GM19324 (cell line): Measurements from ENCODE around the gene FRMD4A.
"Not testable (repeated sequence)": the region's sequence is repeated elsewhere in the genome, so short reads cannot be mapped to it uniquely, and the experiment has no call there.

ENCODE experiments used
- ATAC-seq: cut with Tn5 transposase; IDR thresholded peaks from one replicate; pipeline ENCODE4 v1.9.1; 2021; ENCODE audit warnings: mild to moderate bottlenecking, moderate library complexity; ENCODE audit not compliant: unreplicated experiment, low FRiP score

FRMD4A gene

GRCh38 chr10:13869295-13869664 lies 461.4 kb downstream of the FRMD4A start:
- no peak for ATAC-seq

- ATAC-seq: no peak
Measured at GRCh38 chr10:13868528-13869294, 462.0 kb downstream of the FRMD4A start.

GRCh38 chr10:13867822-13868221 lies 462.9 kb downstream of the FRMD4A start:
- ATAC-seq: no peak

- ATAC-seq: no peak
Measured at GRCh38 chr10:13865758-13866491, 464.8 kb downstream of the FRMD4A start.

- not testable (repeated sequence) for ATAC-seq
Measured at GRCh38 chr10:13865220-13865619, 465.5 kb downstream of the FRMD4A start.

GRCh38 chr10:13862546-13863233 lies 468.0 kb downstream of the FRMD4A start:
- ATAC-seq: no peak

- no peak for ATAC-seq
Measured at GRCh38 chr10:13860886-13861285, 469.8 kb downstream of the FRMD4A start.

GRCh38 chr10:13859979-13860654 lies 470.6 kb downstream of the FRMD4A start:
- ATAC-seq: no peak

- no peak for ATAC-seq
Measured at GRCh38 chr10:13858709-13859108, 472.0 kb downstream of the FRMD4A start.

GRCh38 chr10:13857451-13857850 lies 473.3 kb downstream of the FRMD4A start:
- ATAC-seq: no peak

- no peak for ATAC-seq
Measured at GRCh38 chr10:13853854-13854253, 476.9 kb downstream of the FRMD4A start.

- ATAC-seq: no peak
Measured at GRCh38 chr10:13852872-13853271, 477.9 kb downstream of the FRMD4A start.

- no peak for ATAC-seq
Measured at GRCh38 chr10:13851906-13852305, 478.8 kb downstream of the FRMD4A start.

- no peak for ATAC-seq
Measured at GRCh38 chr10:13848520-13849445, 481.9 kb downstream of the FRMD4A start.

GRCh38 chr10:13847201-13847631 lies 483.5 kb downstream of the FRMD4A start:
- no peak for ATAC-seq

GRCh38 chr10:13845897-13846296 lies 484.8 kb downstream of the FRMD4A start:
- ATAC-seq: no peak

- ATAC-seq: no peak
Measured at GRCh38 chr10:13844651-13845050, 486.1 kb downstream of the FRMD4A start.

- ATAC-seq: no peak
Measured at GRCh38 chr10:13842117-13842516, 488.6 kb downstream of the FRMD4A start.

GRCh38 chr10:13840036-13840435 lies 490.7 kb downstream of the FRMD4A start:
- no peak for ATAC-seq
